SIG-M5 (cell line): ENCODE results near the gene NCAM2.

Experiments
- DNase-seq: peaks from one replicate; lab custom pipeline; 2025; lab: John Stamatoyannopoulos, UW

The NCAM2 gene

DNA sequence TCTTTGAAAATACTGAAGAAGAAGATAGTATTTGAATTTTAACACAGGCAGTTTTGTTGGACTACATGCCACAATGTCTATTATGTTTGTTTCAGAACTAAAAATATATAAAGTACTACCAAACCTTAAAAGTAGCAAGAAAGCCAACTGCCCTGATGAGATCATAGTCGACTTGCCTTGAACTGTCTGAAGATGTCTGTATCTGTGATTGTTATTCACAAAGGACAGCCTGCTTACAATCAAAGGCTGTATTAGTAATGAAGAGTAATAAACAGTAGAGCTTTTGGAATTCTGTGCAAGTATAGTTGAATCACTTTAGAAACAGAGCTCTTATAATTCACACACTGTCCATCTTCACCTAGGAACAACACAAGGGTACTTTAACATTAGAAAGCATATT lies 228.3 kb downstream of the NCAM2 start:
- DNase-seq: no peak

DNA sequence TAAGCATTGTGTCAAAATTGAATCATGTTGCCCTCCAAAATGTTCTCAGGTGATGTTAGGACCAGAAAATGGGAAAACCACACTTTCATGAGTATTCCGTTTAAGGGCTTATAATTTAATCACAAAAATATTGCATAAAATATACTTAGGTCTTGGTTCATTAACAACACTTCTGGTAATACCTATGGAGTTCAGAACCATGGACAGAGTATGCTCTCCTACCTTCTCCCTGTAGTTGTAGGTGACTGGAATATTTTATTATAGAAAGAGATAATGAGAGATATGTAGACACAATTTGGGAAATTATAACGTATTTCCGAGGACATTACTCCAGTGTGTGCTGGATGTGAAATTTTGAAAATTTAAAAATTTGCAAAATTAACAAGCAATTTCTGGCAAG lies 232.5 kb downstream of the NCAM2 start:
- no peak for DNase-seq

DNA sequence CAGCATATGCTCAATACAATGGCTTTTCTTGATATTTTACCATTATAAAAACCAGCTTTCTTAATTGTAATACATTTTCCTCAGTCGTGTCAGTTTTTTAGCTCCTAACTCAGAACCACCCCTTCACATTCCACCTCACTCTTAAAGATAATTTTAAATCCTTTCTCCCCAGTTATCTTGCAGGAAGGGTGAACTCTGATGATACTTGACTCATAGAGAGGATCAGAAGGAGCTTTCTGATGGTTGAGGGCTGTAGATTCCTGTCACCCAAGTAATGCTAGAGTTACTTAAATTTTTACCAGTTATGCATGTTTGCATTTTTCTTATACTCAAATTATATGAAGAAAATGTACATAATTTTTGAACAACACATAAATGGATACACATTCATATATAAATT lies 233.7 kb downstream of the NCAM2 start:
- DNase-seq: no peak

DNA sequence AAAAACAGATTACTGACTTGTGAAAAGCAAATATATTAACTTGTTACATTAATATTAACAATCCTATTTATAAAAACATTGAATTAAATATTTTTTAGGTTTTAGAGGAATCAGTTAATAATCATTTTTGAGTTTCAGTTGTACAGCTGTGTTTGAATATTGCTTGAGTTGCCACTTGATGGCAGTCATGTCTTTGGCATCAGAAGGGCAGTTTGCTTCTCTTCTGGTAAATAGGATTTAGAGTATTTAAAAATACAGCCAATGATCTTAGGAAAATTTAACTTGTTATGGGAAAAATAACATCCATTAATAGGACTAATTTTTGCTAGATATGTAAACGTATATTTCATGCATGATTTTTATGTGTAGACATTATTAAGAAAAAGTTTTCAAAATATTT lies 234.1 kb downstream of the NCAM2 start:
- DNase-seq: no peak

DNA sequence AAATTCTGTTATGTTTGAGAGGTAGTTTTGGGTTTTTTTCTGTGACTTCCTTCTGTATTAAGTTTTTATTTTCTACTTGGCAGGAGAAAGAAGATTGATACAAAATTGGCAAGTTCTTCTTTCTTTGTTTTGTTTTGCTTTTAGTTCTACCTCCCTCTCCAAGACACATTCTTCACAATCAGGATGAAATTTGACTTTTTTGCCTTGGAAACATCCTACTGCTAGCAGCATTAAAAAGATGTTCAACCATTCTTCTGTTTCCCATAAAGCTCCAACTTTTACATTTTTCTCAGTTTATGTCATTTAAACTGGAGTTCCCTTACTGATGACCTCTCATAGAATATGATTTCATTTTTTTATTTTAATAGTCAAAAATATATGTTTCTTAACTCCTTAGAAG lies 234.8 kb downstream of the NCAM2 start:
- no peak for DNase-seq

DNA sequence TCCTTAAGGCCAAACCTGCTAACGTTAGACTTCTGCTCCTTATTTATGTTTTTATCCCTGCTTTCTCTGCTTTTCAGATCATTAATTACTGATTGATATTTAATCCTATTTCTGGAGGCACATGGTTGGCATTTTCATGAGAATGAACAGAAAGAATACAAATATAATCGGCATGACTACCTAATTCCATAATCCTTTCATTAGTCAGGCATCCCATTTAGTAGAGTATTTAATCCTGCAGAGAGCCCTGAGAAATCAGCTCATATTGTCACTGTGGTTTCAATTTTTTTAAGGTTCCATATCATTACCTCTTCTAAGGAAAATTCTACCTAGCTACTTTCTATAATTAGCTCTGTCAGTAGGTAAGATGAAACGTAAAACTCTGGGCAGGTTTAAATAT lies 238.8 kb downstream of the NCAM2 start:
- DNase-seq: no peak

DNA sequence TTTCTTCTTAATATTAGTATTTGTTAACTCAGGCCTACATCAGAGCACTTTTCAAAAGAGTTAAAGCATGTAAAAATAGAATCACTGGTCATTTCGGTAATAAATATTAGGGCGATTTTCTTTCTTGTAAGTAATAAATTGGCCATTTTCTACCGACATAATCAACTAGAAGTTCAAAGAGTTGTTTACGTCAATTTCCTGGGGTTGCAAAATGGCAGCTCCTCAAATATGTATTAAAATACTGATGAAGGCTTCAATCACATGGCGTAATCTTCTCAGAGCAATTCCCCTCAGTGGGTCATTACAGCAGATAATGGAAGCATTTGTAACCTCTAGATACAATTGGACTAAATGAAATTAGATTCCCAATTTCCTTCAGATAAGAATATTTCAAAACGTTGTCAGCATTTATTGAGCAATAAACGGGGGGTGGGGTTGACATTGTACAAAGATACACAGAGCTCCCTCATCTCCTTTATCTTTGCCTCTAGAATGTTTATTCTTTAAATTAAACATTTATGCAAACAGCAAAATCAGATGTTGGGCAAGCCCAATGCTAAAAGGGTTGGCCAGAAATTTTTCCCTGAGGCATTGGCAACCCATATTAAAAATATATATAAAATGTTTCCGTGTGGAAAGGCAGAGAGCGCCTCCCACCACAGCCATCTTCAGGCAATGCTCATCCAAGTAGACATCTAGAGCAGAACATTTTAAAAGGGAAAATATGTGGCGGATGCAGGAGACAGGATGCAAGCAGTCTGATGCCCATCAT lies 240.6 kb downstream of the NCAM2 start:
- no peak for DNase-seq

DNA sequence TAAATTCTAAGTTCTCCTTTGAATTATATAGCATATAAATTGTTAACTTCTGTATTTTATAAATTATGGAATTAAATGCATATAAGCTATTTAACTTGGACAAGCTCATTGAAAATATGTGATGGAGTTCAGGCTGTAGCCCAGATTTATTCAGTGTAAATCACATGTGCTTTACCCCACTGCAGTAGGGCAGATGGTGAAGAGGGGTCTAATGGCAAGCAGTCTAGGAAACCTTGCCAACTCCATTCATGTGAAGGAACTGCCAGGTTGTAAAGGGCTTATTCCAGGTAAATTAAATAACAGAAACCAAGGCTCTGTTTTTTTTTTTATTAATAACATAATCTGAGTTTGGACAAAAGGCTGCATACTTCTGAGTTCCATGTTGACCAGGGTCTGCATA lies 243.2 kb downstream of the NCAM2 start:
- DNase-seq: no peak

DNA sequence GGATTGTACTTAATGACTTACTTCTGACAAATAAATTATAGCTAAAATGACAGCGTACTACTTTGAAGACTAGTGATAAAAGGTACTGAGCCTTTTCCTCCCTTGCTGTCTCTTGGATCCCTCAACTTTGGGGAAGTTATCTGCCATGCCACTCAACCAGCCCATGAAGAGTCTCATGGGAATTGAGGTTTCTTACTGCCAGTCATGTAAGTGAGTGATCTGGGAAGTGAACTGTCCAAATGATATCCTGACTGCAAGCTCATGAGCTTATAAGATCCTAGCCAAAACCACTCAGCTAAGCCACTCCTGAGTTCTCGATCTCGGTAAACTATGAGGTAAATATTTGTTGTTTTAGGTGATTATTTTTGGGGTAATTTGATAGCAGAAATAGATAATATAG lies 247.8 kb downstream of the NCAM2 start:
- DNase-seq: no peak

DNA sequence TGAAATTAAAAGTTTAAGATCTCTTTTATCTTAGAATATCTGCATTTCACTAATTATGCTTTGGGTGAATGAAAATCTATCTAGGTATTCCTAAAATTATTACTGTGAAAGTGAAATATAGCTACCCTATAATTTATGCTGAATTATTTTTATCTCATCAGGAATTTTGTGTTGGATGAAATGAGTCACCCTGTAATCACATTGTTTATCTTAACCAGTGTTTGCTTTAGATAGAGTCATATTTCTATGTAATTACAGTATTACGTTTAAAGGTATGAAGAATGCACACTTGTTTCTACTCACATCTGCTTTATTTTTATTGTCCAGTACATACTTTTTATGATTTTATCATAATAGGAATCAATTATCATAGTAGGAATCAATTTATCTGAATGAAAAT lies 249.2 kb downstream of the NCAM2 start:
- no peak for DNase-seq

DNA sequence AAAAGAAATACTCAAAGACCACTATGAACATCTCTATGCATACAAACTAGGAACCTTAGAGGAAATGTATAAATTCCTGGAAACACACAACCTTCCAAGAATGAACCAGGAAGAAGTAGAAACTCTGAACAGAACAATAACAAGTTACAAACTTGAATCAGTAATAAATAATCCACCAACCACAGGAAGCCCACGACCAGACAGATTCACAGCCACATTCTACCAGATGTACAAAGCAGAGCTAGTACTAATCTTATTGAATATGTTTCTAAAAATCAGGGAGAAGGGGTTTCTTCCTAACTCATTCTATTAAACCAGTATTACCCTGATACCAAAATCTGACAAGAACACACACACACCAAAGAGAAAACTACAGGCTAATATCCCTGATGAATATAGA lies 263.8 kb downstream of the NCAM2 start:
- DNase-seq: no peak

DNA sequence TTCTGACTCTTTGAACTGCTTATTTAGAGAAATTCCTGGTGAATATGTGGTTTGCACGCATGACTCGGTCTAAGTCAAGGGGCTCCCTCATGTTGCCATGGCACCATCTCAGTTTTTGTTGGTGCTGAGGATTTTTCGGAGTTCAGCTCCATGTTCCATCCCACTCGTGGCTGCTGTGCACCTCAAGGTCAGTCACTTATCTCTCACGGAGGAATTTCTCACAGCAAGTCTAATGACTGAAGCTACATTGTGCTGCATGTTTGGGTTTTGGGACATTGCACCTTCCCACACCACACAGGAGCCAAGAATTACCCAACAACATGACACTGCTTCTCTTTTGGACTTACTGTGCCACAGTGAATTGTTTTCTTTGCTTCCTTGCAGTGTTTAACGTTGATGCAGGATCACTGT lies 269.9 kb downstream of the NCAM2 start:
- no peak for DNase-seq

DNA sequence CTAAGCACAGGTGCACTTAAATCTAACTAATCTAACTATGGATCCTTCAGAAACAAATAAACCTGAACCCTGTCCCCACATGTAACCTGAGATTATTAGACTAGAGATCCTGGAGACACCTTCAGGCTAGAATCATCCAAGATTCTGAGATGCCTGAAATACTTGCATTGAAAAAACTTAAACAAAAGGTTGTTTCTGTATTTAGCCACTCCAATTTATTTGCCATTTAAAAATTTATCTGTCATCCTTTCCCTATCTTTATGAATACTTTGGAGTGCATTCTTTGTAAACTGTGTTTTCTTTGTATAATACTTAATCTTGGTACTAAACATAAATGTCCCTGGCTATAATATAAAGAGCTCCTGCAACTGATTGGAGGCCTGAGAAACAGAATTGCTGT lies 270.7 kb downstream of the NCAM2 start:
- no peak for DNase-seq

DNA sequence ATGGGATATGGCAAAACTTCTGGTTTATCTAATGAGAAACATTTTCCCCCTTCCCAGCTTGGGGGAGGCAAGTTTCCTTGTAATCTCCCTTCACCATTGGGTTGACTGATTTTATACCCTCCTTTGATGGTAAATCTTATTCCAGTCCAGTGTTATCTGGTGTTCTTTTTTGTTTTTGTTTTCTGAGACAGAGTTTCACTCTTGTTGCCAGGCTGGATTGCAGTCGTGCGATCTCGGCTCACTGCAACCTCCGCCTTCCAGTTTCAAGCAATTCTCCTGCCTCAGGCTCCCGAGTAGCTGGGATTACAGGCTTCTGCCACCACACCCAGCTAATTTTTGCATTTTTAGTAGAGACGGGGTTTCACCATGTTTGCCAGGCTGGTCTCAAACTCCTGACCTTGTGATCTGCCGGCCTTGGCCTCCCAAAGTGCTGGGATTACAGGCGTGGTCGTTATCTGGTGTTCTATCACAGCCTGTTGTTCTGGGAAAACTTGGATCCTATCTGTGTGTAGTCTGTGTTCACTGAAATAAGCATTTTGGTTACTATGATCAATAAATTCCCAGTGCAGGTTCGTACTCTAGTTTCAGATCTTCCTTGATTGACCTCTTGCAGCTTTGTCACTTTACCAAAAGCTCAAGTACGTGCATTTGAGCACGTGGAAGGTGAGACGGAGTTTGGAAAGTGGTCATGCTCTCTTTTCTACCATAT lies 281.1 kb downstream of the NCAM2 start:
- no peak for DNase-seq

DNA sequence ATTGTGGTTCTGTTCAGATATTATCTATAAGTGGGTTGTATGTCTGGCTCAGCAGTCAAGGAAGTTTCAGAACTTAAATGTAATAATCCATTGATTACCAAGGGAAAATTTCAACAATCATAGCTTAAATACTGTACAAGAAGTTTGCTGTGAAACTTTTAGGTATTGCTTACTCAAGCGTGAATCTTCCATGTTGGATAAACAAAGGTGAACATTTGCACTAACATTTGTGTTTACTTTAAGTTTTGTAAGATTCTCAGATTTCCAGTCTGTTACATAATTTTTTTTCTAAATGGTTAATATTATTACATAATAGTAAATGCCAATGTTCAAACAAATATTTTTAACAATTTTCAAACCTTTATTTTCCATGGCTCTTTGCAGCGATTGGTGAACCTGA lies 285.6 kb downstream of the NCAM2 start:
- DNase-seq: no peak

DNA sequence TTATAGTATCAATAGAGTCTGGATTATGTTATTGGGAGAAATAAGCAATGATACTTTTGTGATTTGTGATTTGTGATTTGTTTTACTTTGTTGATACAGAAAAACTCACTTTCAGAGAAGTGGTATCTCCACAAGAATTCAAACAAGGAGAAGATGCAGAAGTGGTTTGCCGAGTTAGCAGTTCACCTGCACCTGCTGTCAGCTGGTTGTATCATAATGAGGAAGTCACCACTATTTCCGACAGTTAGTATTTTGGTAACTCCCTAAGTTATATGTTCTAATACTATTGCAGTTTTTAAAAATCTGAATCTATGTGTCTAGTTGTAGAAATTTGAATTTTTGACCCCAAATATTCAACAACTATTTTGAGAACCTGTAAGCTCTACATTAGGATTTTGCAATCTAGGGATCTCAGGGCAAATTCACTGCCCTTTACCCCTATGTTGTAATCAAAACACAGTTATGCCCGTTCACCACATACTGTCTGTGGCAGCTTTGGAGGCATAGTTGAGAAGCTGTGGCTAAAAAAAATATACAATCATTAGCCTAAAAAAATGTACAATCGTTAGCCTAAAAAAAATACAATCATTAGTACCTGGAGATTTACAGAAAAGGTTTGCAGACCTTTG lies 288.1 kb downstream of the NCAM2 start:
- DNase-seq: no peak

DNA sequence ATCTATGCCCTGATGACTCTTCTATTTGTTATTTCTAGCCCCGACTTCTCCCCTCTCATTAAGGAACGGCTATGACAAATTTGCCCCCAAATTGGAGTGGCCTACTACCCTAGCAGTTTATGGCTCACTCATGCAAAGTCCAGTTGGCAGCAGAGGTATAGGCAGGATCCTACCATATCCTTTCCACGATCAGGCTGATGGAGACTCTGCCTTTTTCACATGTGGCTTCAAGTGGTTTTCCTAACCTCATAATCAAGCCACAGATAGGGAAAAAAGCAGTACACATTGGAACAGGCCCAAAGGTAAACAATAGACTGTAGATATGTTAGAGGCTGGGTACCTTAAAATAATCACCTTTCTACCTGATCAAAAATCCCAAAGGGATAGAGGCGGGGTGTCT lies 292.5 kb downstream of the NCAM2 start:
- no peak for DNase-seq

DNA sequence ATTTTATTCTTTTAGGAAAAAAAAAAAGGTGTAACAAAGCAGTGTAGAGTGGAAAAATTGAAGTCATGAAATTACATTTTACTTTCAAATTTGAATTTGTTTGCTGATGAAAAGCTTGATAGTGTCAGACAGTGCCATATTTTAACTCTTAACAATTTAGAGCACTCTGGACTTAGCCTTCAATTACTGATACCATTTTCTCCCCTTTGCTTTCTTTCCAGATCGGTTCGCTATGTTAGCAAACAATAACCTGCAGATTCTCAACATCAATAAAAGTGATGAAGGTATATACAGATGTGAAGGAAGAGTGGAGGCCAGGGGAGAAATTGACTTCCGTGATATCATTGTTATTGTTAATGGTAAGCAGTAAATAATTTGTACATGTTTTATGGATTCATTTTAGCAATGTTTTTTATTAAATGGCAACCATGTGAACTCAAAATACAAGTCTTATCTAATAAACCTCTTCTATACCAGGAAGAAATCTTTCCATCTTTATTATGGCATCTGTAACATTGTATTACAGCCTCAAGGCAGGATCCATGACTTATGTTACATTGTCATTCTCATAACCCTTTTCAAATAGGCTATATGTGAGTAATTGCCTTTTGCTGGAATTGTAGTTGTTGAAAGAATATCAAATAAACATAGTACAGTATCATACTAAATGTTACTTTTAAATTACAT lies 293.8 kb downstream of the NCAM2 start:
- no peak for DNase-seq

DNA sequence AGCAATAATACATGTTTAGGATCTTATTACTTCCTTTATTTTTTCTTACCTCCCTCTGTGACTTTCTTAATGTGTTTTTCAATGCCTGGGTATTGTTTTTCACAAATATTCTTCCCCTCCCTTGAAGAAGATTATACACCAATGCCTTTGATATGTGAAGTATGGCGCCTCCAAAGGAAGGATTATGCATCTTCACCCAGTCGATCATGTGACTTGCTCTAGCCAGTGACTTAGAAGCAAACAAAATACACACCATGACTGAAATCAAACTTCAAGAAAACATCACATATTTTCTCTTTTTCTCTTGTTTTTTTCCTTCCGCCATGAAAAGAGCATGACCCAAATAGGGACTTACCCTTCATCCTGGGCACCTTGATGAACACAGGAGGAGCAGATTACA lies 297.1 kb downstream of the NCAM2 start:
- no peak for DNase-seq

DNA sequence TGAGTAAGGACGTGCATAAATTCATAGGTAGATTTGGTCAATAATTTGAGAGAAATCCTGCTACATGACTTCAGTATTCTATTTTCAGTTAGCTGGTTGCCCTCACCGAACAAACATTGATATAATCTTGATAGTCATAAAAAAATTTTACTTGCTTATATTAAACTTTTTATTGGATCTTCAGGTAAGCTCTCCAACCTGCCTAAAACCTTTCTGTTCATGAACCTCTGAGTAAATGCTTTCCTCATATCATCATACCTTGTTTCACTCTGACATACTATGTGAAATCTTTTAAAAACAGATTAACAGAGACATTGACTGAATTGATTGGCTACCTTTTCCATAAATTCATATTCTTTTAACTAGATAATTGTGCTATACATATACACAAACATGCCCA lies 299.0 kb downstream of the NCAM2 start:
- DNase-seq: no peak

DNA sequence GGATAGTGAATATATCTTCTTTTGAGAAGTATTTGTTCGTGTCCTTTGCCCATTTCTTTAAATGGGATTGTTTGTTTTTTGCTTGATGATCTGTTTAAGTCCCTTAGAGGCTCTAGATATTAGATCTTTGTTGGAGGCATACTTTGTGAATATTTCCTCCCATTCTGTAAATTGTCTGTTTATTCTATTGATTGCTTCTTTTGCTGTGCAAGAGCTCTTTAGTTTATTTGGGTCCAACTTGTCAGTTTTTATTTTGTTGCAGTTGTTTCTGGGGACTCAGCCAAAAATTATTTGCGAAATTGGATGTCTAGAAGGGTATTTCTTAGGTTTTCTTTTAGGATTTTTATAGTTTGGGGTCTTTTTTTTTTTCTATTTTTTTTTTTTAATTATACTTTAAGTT lies 302.8 kb downstream of the NCAM2 start:
- DNase-seq: no peak

DNA sequence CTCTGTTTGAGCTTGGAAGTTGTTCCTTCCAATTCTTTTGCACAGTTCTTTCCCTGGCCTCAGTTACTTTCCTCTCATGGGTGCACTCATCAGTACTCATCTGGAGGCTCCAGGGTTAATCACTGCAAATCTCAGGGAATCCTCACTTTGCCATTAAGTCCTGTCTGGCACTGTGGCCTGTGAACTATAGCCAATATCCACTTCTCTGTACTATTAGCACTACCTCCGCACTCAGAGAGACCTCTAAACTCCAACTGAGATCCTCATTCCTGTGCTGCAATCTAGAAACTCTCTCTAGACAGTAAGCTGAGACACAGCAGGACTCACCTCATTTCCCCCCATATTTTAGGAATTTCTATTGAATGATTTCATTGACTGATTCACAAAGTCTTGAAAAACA lies 311.3 kb downstream of the NCAM2 start:
- no peak for DNase-seq

DNA sequence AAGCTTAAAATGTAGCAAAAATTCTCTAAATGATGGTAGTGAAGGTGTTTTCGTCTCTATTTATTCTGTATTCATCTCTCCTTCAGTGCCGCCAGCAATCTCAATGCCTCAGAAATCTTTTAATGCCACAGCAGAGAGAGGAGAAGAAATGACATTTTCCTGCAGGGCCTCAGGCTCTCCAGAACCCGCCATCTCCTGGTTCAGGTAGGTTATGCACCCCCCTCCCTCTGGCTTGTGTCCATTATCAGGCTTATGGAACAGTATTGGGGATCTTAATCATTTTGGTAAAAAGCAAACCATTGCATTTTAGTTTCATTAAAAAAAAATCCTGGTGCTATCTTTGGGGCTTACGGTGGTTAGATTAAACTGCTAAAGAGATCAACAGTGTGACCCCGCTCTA lies 326.1 kb downstream of the NCAM2 start:
- DNase-seq: no peak
